Loucy (cell line): Measurements from ENCODE around the gene ERBB3.

Experiments
- H2AFZ ChIP-seq: fragments of 200-600 bp; sonication (generic); 2 replicates; pipeline ENCODE4 v1.6.0; 2016; ENCODE audit warnings: antibody characterized with exemption, mild to moderate bottlenecking, low read length, moderate library complexity
- H3F3A ChIP-seq: fragments of 200-600 bp; 2 replicates; pipeline ENCODE4 v1.6.0; 2016; ENCODE audit warnings: antibody characterized with exemption, low read depth, mild to moderate bottlenecking
- H3K27me3 ChIP-seq: fragments of 200-600 bp; sonication (generic); 2 replicates; pipeline ENCODE4 v1.6.1; 2014; ENCODE audit warnings: low read length, mild to moderate bottlenecking; ENCODE audit not compliant: insufficient read depth, poor library complexity, severe bottlenecking
- H3K36me3 ChIP-seq: fragments of 200-600 bp; sonication (generic); 2 replicates; pipeline ENCODE4 v1.6.1; 2016; ENCODE audit warnings: low read length; ENCODE audit not compliant: insufficient read depth
- H3K4me1 ChIP-seq: fragments of 200-600 bp; sonication (generic); 2 replicates; pipeline ENCODE4 v1.5.1; 2014; ENCODE audit warnings: low read length, mild to moderate bottlenecking; ENCODE audit not compliant: insufficient read depth, poor library complexity, severe bottlenecking
- H3K4me2 ChIP-seq: fragments of 200-600 bp; sonication (generic); 2 replicates; pipeline ENCODE4 v1.6.0; 2014; ENCODE audit warnings: antibody characterized with exemption, low read length, low read depth, mild to moderate bottlenecking; ENCODE audit not compliant: poor library complexity, severe bottlenecking
- H3K4me3 ChIP-seq: fragments of 200-600 bp; sonication (generic); 2 replicates; pipeline ENCODE4 v1.5.1; 2014; ENCODE audit warnings: low read length, mild to moderate bottlenecking, mixed read lengths; ENCODE audit not compliant: poor library complexity, severe bottlenecking
- H3K79me2 ChIP-seq: fragments of 200-600 bp; sonication (generic); 2 replicates; pipeline ENCODE4 v1.6.1; 2014; ENCODE audit warnings: low read length; ENCODE audit not compliant: insufficient read depth
- H3K9ac ChIP-seq: fragments of 200-600 bp; sonication (generic); 2 replicates; pipeline ENCODE4 v1.6.0; 2014; ENCODE audit warnings: mild to moderate bottlenecking, low read depth, low read length, moderate library complexity; ENCODE audit not compliant: poor library complexity, severe bottlenecking
- H3K9me2 ChIP-seq: fragments of 200-600 bp; sonication (generic); replicated peaks from 2 replicates; pipeline ENCODE4 v1.6.1; 2016; ENCODE audit warnings: low read depth, low read length, mixed read lengths
- H3K9me3 ChIP-seq: fragments of 200-600 bp; sonication (generic); 2 replicates; pipeline ENCODE4 v1.6.1; 2014; ENCODE audit warnings: mild to moderate bottlenecking, antibody characterized with exemption, low read length, low read depth; ENCODE audit not compliant: insufficient read depth
- H4K20me1 ChIP-seq: fragments of 200-600 bp; sonication (generic); 2 replicates; pipeline ENCODE4 v1.6.0; 2014; ENCODE audit warnings: antibody characterized with exemption, low read length, mild to moderate bottlenecking; ENCODE audit not compliant: insufficient read depth, poor library complexity, severe bottlenecking
- CTCF ChIP-seq: fragments of 200-600 bp; sonication (generic); conservative IDR thresholded peaks from 2 replicates; pipeline ENCODE4 v1.5.1; 2014; ENCODE audit warnings: mild to moderate bottlenecking, antibody characterized with exemption, low read length
- EZH2phosphoT487 ChIP-seq: fragments of 200-600 bp; IDR thresholded peaks from 2 replicates; pipeline ENCODE4 v1.6.1; 2018; ENCODE audit warnings: antibody characterized with exemption, mild to moderate bottlenecking, moderate library complexity, borderline replicate concordance

Gene ERBB3

GRCh38 chr12:56099787-56100186, 19.8 kb downstream of the ERBB3 start:
- H3K9me3 ChIP-seq, result no peaks in the 10 kb centered on the region
- H3K4me2 ChIP-seq, result no peak overlapping the region
- H3K9ac ChIP-seq, result no peak overlapping the region
- H3K36me3 ChIP-seq, result no peaks in the 10 kb centered on the region
- peaks cover 3% of the 10 kb centered on the region for H4K20me1 ChIP-seq
- H3K9me2 ChIP-seq, result no peaks in the 10 kb centered on the region
- no peak overlapping the region for H2AFZ ChIP-seq
- no peak for TF ChIP-seq EZH2phosphoT487
- TF ChIP-seq CTCF, result no peak
- peaks cover 14% of the 10 kb centered on the region for H3K4me1 ChIP-seq
- H3F3A ChIP-seq, result no peaks in the 10 kb centered on the region; the same call in 1 of the 2 replicates
- H3K27me3 ChIP-seq, result peaks cover 3% of the 10 kb centered on the region
- H3K4me3 ChIP-seq, result no peak overlapping the region
- H3K79me2 ChIP-seq, result peaks cover 5% of the 10 kb centered on the region

GRCh38 chr12:56101045-56101444, 21.1 kb downstream of the ERBB3 start:
- Histone ChIP-seq H3K9me3 (no peaks in the 10 kb centered on the region), H3K79me2 (peaks cover 17% of the 10 kb centered on the region), H3K4me2 (no peak overlapping the region), H3K9ac (no peak overlapping the region), H3K27me3 (peaks cover 5% of the 10 kb centered on the region), H3K9me2 (no peaks in the 10 kb centered on the region), H3F3A (no peaks in the 10 kb centered on the region; the same call in 1 of the 2 replicates), H3K36me3 (no peaks in the 10 kb centered on the region), H2AFZ (no peak overlapping the region), H4K20me1 (peaks cover 15% of the 10 kb centered on the region), H3K4me1 (peaks cover 23% of the 10 kb centered on the region), H3K4me3 (no peak overlapping the region)
- TF ChIP-seq CTCF (no peak), EZH2phosphoT487 (no peak)

GRCh38 chr12:56102683-56103065, 22.7 kb downstream of the ERBB3 start:
- Histone ChIP-seq H3K9ac (peak overlapping the region; percentile 76), H3K36me3 (peaks cover 10% of the 10 kb centered on the region; the same call in 1 of the 2 replicates), H3K9me2 (no peaks in the 10 kb centered on the region)

More at GRCh38 chr12:56102683-56103065, 22.7 kb downstream of the ERBB3 start:
- H3K79me2 ChIP-seq, result peaks cover 34% of the 10 kb centered on the region
- peaks cover 31% of the 10 kb centered on the region for H4K20me1 ChIP-seq
- H3K4me1 ChIP-seq, result peaks cover 36% of the 10 kb centered on the region
- no peaks in the 10 kb centered on the region for H3K9me3 ChIP-seq
- no peaks in the 10 kb centered on the region; the same call in 1 of the 2 replicates for H3F3A ChIP-seq
- peaks cover 5% of the 10 kb centered on the region for H3K27me3 ChIP-seq
- TF ChIP-seq EZH2phosphoT487, result no peak
- no peak for TF ChIP-seq CTCF
- H3K4me2 ChIP-seq, result peak overlapping the region; percentile 92
- peak overlapping the region; percentile 86 for H3K4me3 ChIP-seq
- H2AFZ ChIP-seq, result no peak overlapping the region
